Activated B cell treated with CpG ODN at 0.5 μM for 24 hours (primary cell): ENCODE measurements around the gene COQ3. TPM values are rescaled to one million over a fixed set of nuclear protein-coding genes. Genes with fewer than 3 reads are reported as not detected.

ENCODE experiments used
- ATAC-seq: fragments of 200-7000 bp; cut with Tn5 transposase; one replicate; pipeline ENCODE4 v1.10.0; 2021; ENCODE audit warnings: low read depth, mild to moderate bottlenecking, moderate library complexity
- CTCF ChIA-PET: fragments of 350-600 bp; sonication (Branson Sonifier 250); formaldehyde crosslinking; loops from one replicate; lab custom pipeline; 2021; ENCODE audit warnings: antibody characterized with exemption; lab: Charles Lee
- POLR2A ChIA-PET: fragments of 350-600 bp; sonication (Branson Sonifier 250); formaldehyde crosslinking; loops from one replicate; lab custom pipeline; 2021; ENCODE audit warnings: antibody characterized with exemption; lab: Charles Lee
- DNase-seq: peaks from one replicate; pipeline ENCODE4 v3.0.0; 2022
- H3K27ac Mint-ChIP-seq: one replicate; pipeline ENCODE4 v1.8.0; 2020; ENCODE audit warnings: mixed read lengths
- H3K27me3 Mint-ChIP-seq: one replicate; pipeline ENCODE4 v1.8.0; 2021; ENCODE audit warnings: mixed read lengths
- H3K36me3 Mint-ChIP-seq: one replicate; pipeline ENCODE4 v1.8.0; 2021; ENCODE audit warnings: low read depth, mixed read lengths
- H3K4me1 Mint-ChIP-seq: one replicate; pipeline ENCODE4 v1.8.0; 2021; ENCODE audit warnings: mixed read lengths
- H3K4me3 Mint-ChIP-seq: one replicate; pipeline ENCODE4 v1.8.0; 2020; ENCODE audit warnings: mild to moderate bottlenecking, mixed read lengths
- H3K9me3 Mint-ChIP-seq: one replicate; pipeline ENCODE4 v1.8.0; 2020; ENCODE audit warnings: mixed read lengths
- CTCF ChIP-seq: fragments of 200-600 bp; IDR thresholded peaks from one replicate; pipeline ENCODE4 v1.8.0; 2022; ENCODE audit warnings: antibody characterized with exemption, mild to moderate bottlenecking
- intact Hi-C: fragments of 100-400 bp; cut with micrococcal nuclease; formaldehyde crosslinking; loops from one replicate; pipeline ENCODE4 v1.15.1; 2024
- total RNA-seq: library from RNA; stranded (reverse); gene quantifications from 2 replicates; pipeline ENCODE4 v1.2.3, GENCODE V29; 2022

The COQ3 gene
- total RNA-seq, 1 donor from 2014 or later, result 5.6 TPM

GRCh38 chr6:99424022-99424421, 30.0 kb upstream of the COQ3 start:
- Mint-ChIP-seq H3K27me3 (no peaks in the 10 kb centered on the region), H3K27ac (peak overlapping the region; percentile 100), H3K36me3 (peaks cover 44% of the 10 kb centered on the region), H3K4me1 (peaks cover 61% of the 10 kb centered on the region), H3K4me3 (peak overlapping the region; percentile 99), H3K9me3 (no peaks in the 10 kb centered on the region)
- POLR2A ChIA-PET, result interaction anchor here (0.5 to 2.8 kb wide), 12 partner anchors 9 to 144 kb away, joined by 3 to 38 read pairs (median 4); partner anchors contain the start of genes CCNC, COQ3 and USP45
- CTCF ChIA-PET, result interaction anchor here (1.2 kb wide), 1 partner anchor 10 kb away, joined by 4 read pairs; no protein-coding TSS in a partner anchor
- intact Hi-C loops, result loop anchor here (2.0 to 10.0 kb wide), 2 partner anchors 479 to 1457 kb away; partner anchors contain the start of genes ASCC3 and FBXL4
- TF ChIP-seq CTCF, result no peak
- no peak for ATAC-seq
- no peak for DNase-seq

GRCh38 chr6:99422912-99423311, 28.9 kb upstream of the COQ3 start:
- Mint-ChIP-seq H3K36me3 (peaks cover 48% of the 10 kb centered on the region), H3K27ac (no peak overlapping the region), H3K9me3 (no peaks in the 10 kb centered on the region), H3K4me1 (peaks cover 66% of the 10 kb centered on the region), H3K27me3 (no peaks in the 10 kb centered on the region), H3K4me3 (peak overlapping the region; percentile 57)
- POLR2A ChIA-PET, result no interaction called here
- TF ChIP-seq CTCF, result no peak
- CTCF ChIA-PET, result no interaction called here
- intact Hi-C loops, result loop anchor here (10.0 kb wide), 1 partner anchor 478 kb away; the partner anchor contains the start of gene FBXL4
- DNase-seq (no peak), ATAC-seq (no peak)

GRCh38 chr6:99416892-99417767, 23.1 kb upstream of the COQ3 start:
- Mint-ChIP-seq H3K27me3 (no peaks in the 10 kb centered on the region), H3K36me3 (peaks cover 45% of the 10 kb centered on the region), H3K4me3 (peak overlapping the region; percentile 20), H3K9me3 (no peaks in the 10 kb centered on the region), H3K4me1 (peaks cover 53% of the 10 kb centered on the region), H3K27ac (peak overlapping the region; percentile 81)
- no peak for DNase-seq
- ATAC-seq, result peak; percentile 80
- no peak for TF ChIP-seq CTCF
- ChIA-PET CTCF (interaction anchor here (1.5 kb wide), 1 partner anchor 8 kb away, joined by 6 read pairs; the partner anchor contains the start of gene PNISR), POLR2A (interaction anchor here (1.3 to 1.5 kb wide), 2 partner anchors 8 to 22 kb away, joined by 4 read pairs; partner anchors contain the start of gene PNISR)
- intact Hi-C loops, result loop anchor here (1.0 to 2.0 kb wide), 2 partner anchors 8 to 14 kb away; partner anchors contain the start of gene PNISR

GRCh38 chr6:99416226-99416625, 22.2 kb upstream of the COQ3 start:
- Mint-ChIP-seq H3K36me3 (peaks cover 46% of the 10 kb centered on the region), H3K4me1 (peaks cover 48% of the 10 kb centered on the region), H3K4me3 (no peak overlapping the region), H3K9me3 (no peaks in the 10 kb centered on the region), H3K27ac (no peak overlapping the region), H3K27me3 (no peaks in the 10 kb centered on the region)
- intact Hi-C loops, result loop anchor here (2.0 kb wide), 1 partner anchor 13 kb away; no protein-coding TSS in a partner anchor
- ATAC-seq, result no peak
- DNase-seq, result no peak
- ChIA-PET POLR2A (interaction anchor here (1.5 kb wide), 1 partner anchor 9 kb away, joined by 4 read pairs; the partner anchor contains the start of gene PNISR), CTCF (interaction anchor here (1.5 kb wide), 1 partner anchor 9 kb away, joined by 6 read pairs; the partner anchor contains the start of gene PNISR)
- no peak for TF ChIP-seq CTCF
